CD4-positive, alpha-beta T cell treated with Interleukin-4 for 4 hours (primary cell): ENCODE results near the gene PTH2.
"Not testable (repeated sequence)": the region's sequence is repeated elsewhere in the genome, so short reads cannot be mapped to it uniquely, and the experiment has no call there.

Experiments
- DNase-seq: peaks from one replicate; pipeline ENCODE4 v3.0.0-alpha.2; 2020

PTH2 gene

DNA sequence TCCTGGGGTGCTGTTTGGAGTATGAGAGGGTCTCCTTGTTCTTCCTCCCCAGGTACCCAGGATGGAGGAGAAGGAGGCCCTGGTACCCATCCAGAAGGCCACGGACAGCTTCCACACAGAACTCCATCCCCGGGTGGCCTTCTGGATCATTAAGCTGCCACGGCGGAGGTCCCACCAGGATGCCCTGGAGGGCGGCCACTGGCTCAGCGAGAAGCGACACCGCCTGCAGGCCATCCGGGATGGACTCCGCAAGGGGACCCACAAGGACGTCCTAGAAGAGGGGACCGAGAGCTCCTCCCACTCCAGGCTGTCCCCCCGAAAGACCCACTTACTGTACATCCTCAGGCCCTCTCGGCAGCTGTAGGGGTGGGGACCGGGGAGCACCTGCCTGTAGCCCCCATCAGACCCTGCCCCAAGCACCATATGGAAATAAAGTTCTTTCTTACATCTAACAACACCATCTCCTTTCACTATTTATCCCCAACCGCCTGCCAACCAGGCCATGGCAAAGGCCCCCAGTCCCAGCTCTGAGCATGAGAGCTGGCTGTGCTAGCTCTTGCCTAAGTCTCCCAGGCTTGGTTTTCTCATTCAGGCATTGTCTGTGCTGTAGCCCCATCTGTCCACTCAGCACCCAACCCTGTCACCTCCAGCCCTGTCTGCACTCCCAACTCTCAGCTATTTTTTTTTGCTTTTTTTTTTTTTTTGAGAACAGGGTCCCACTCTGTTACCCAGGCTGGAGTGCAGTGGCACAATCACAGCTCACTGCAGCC lies 48.4 kb downstream of the PTH2 start:
- no peak for DNase-seq

- DNase-seq: not testable (repeated sequence)
Observed at GRCh38 chr19:49373174-49373573, 50.1 kb downstream of the PTH2 start.
